B cell (primary cell): ENCODE data around the gene PALLD. TPM values are rescaled to one million over a fixed set of nuclear protein-coding genes. Genes with fewer than 3 reads are reported as not detected.

Experiments
- ATAC-seq: fragments of 200-7000 bp; cut with Tn5 transposase; one replicate; pipeline ENCODE4 v1.10.0; 2021; ENCODE audit warnings: low read depth, mild to moderate bottlenecking, moderate number of reproducible peaks, moderate library complexity
- CTCF ChIA-PET: fragments of 350-600 bp; sonication (Branson Sonifier 250); formaldehyde crosslinking; loops from one replicate; lab custom pipeline; 2021; ENCODE audit warnings: antibody characterized with exemption, inconsistent platforms; lab: Charles Lee
- POLR2A ChIA-PET: fragments of 350-600 bp; sonication (Branson Sonifier 250); formaldehyde crosslinking; loops from one replicate; lab custom pipeline; 2021; ENCODE audit warnings: antibody characterized with exemption; lab: Charles Lee
- DNase-seq: peaks from one replicate; pipeline ENCODE4 v3.0.0; 2013
- H2AFZ ChIP-seq: 2 replicates; pipeline ENCODE4 v1.6.1; 2012; ENCODE audit warnings: mild to moderate bottlenecking, low read depth, low read length; ENCODE audit not compliant: insufficient read depth, poor library complexity, severe bottlenecking
- H3K27ac ChIP-seq, 2 donors: 1 replicate in 1 of 2; 2 replicates in 1 of 2; pipeline ENCODE4 v1.5.1; 2012 to 2013; ENCODE audit warnings: low read length in 2 of 2, mild to moderate bottlenecking in 2 of 2, moderate library complexity in 1 of 2
- H3K27me3 ChIP-seq, 4 experiments: fragments of 200-600 bp in 1 of 4; sonication (generic) in 1 of 4; replicated peaks in 1 of 4; 1 replicate in 2 of 4; 2 replicates in 2 of 4; pipeline versions ENCODE4 v1.6.1 to v1.7.0; 2013 to 2016; ENCODE audit warnings: low read length in 3 of 4, mild to moderate bottlenecking in 2 of 4, mixed read lengths in 1 of 4, moderate library complexity in 1 of 4; ENCODE audit not compliant: insufficient read depth in 4 of 4, control insufficient read depth in 3 of 4; ENCODE audit errors: control extremely low read depth in 1 of 4
- H3K36me3 ChIP-seq, 2 experiments: replicated peaks in 1 of 2; 1 replicate in 1 of 2; 2 replicates in 1 of 2; pipeline versions ENCODE4 v1.6.1 to v1.7.1; 2013; ENCODE audit warnings: low read length in 1 of 2; ENCODE audit not compliant: insufficient read depth in 2 of 2, control insufficient read depth in 1 of 2; ENCODE audit errors: control extremely low read depth in 1 of 2, extremely low read depth in 1 of 2
- H3K4me1 ChIP-seq, 2 donors: fragments of 200-600 bp in 1 of 2; sonication (generic) in 1 of 2; 1 replicate in 1 of 2; 2 replicates in 1 of 2; pipeline versions ENCODE4 v1.5.1 to v1.6.1; 2013 to 2017; ENCODE audit warnings: low read length in 2 of 2; ENCODE audit not compliant: control insufficient read depth in 2 of 2, insufficient read depth in 2 of 2
- H3K4me2 ChIP-seq: replicated peaks from 2 replicates; pipeline ENCODE3; 2012; ENCODE audit warnings: mild to moderate bottlenecking, low read depth, low read length; ENCODE audit not compliant: poor library complexity, severe bottlenecking
- H3K4me3 ChIP-seq, 5 experiments: fragments of 200-600 bp in 1 of 5; sonication (generic) in 1 of 5; 1 replicate in 3 of 5; 2 replicates in 2 of 5; pipeline versions ENCODE4 v1.5.1 to v1.7.0; 2011 to 2016; ENCODE audit warnings: low read length in 4 of 5, mild to moderate bottlenecking in 4 of 5, low read depth in 2 of 5, control low read depth in 1 of 5, moderate library complexity in 1 of 5; ENCODE audit not compliant: insufficient read depth in 1 of 5; ENCODE audit errors: control extremely low read depth in 1 of 5, extremely low read depth in 1 of 5
- H3K79me2 ChIP-seq: fragments of 200-600 bp; sonication (generic); one replicate; pipeline ENCODE4 v1.6.0; 2016; ENCODE audit warnings: low read length; ENCODE audit not compliant: control insufficient read depth, insufficient read depth
- H3K9ac ChIP-seq: fragments of 200-600 bp; sonication (generic); 2 replicates; pipeline ENCODE4 v1.6.1; 2017; ENCODE audit warnings: mild to moderate bottlenecking, low read length, moderate library complexity
- H3K9me3 ChIP-seq, 3 donors: one replicate each; pipeline versions ENCODE4 v1.6.1 to v1.7.1; 2013; ENCODE audit warnings: low read length in 2 of 3; ENCODE audit not compliant: control insufficient read depth in 2 of 3, insufficient read depth in 1 of 3; ENCODE audit errors: control extremely low read depth in 1 of 3
- H4K20me1 ChIP-seq: 2 replicates; pipeline ENCODE4 v1.6.0; 2012; ENCODE audit warnings: mild to moderate bottlenecking, low read length; ENCODE audit not compliant: insufficient read depth, control insufficient read depth, poor library complexity, severe bottlenecking
- H3K27ac Mint-ChIP-seq: one replicate; pipeline ENCODE4 v1.8.0; 2021; ENCODE audit warnings: mixed read lengths
- H3K27me3 Mint-ChIP-seq: one replicate; pipeline ENCODE4 v1.8.0; 2021; ENCODE audit warnings: mixed read lengths
- H3K4me1 Mint-ChIP-seq: one replicate; pipeline ENCODE4 v1.8.0; 2021; ENCODE audit warnings: mixed read lengths
- H3K4me3 Mint-ChIP-seq: one replicate; pipeline ENCODE4 v1.8.0; 2021; ENCODE audit warnings: mixed read lengths
- H3K9me3 Mint-ChIP-seq: one replicate; pipeline ENCODE4 v1.8.0; 2022; ENCODE audit warnings: mixed read lengths; ENCODE audit not compliant: insufficient read depth
- CTCF ChIP-seq: fragments of 200-600 bp; IDR thresholded peaks from one replicate; pipeline ENCODE4 v1.8.0; 2022; ENCODE audit warnings: antibody characterized with exemption, mild to moderate bottlenecking
- EZH2 ChIP-seq: IDR thresholded peaks from 2 replicates; pipeline ENCODE4 v1.6.1; 2012; ENCODE audit warnings: borderline replicate concordance, low read depth, mild to moderate bottlenecking, moderate library complexity, low read length; ENCODE audit not compliant: insufficient read depth, poor library complexity, severe bottlenecking
- WGBS: methylation state at CpG from one replicate; pipeline ENCODE4 v1.1.5; 2013; ENCODE audit warnings: missing lambda C conversion rate; ENCODE audit not compliant: insufficient coverage; 5-methylcytosine and 5-hydroxymethylcytosine counted together
- intact Hi-C: fragments of 100-400 bp; cut with micrococcal nuclease; formaldehyde crosslinking; loops from one replicate; pipeline ENCODE4 v1.10.0; 2022
- polyA plus RNA-seq: library from polyadenylated mRNA; depleted of rRNA; stranded (reverse); fragments of >200 nt; gene quantifications from 2 replicates; pipeline ENCODE4 v1.2.3, GENCODE V29; 2012
- total RNA-seq, 2 donors: library from RNA; stranded (reverse); fragments of 120-200 nt in 1 of 2; gene quantifications; 1 replicate in 1 of 2; 2 replicates in 1 of 2; pipeline versions ENCODE4 v1.2.3 to v1.2.4, GENCODE V29; 2013 to 2022

Gene PALLD
- total and polyA plus RNA-seq, 2 donors (not counting 1 experiment from before 2014, with no cell fraction given): 0.63 to 0.71 TPM

DNA sequence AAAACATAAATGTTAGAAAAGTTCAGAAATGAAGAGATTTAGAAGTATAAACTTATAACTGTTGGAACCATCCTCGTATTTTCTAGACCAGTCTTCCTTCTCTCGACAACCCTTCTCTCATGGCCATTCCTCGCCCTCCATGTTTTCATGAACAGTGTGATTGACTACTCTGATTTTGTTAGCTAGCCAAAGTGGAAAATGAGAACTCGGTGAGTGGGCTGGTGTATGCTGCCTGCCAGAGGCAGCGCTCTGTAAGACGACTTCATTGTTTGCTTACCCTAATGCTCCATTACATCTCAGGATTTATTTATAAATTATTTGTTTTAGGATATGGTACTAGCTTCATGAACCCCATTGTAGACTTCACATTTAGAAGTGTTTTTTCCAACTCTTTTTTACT is 360.2 kb downstream of the PALLD start:
- H3K4me3 Mint-ChIP-seq: no peak overlapping the region
- no peaks in the 10 kb centered on the region for H4K20me1 ChIP-seq

More for the DNA sequence above, 360.2 kb downstream of the PALLD start:
- Mint-ChIP-seq H3K27me3 (peaks cover 14% of the 10 kb centered on the region), H3K27ac (no peak overlapping the region), H3K4me1 (no peaks in the 10 kb centered on the region), H3K9me3 (no peaks in the 10 kb centered on the region)
- no peak for DNase-seq
- Histone ChIP-seq H3K36me3 (no peaks in the 10 kb centered on the region), H3K9ac (no peak overlapping the region), H3K27me3 (no peaks in the 10 kb centered on the region), H3K27ac (no peak overlapping the region), H3K9me3 (no peaks in the 10 kb centered on the region), H3K4me2 (no peak overlapping the region), H3K4me3 (no peak overlapping the region), H2AFZ (no peak overlapping the region), H3K4me1 (no peaks in the 10 kb centered on the region), H3K79me2 (no peaks in the 10 kb centered on the region)
- no peak for ATAC-seq
- POLR2A ChIA-PET: no interaction called here
- WGBS: no CpG with 5 or more reads among the region's 6 CpGs
- no peak for TF ChIP-seq EZH2
- TF ChIP-seq CTCF: no peak
- intact Hi-C loops: no loop called here
- CTCF ChIA-PET: no interaction called here
